Measurements from ENCODE around the gene DBNL. TPM values are rescaled to one million over a fixed set of nuclear protein-coding genes. Genes with fewer than 3 reads are reported as not detected.

DBNL gene
- polyA plus RNA-seq, 1 donor from 2014 or later, result 124 TPM

DNA sequence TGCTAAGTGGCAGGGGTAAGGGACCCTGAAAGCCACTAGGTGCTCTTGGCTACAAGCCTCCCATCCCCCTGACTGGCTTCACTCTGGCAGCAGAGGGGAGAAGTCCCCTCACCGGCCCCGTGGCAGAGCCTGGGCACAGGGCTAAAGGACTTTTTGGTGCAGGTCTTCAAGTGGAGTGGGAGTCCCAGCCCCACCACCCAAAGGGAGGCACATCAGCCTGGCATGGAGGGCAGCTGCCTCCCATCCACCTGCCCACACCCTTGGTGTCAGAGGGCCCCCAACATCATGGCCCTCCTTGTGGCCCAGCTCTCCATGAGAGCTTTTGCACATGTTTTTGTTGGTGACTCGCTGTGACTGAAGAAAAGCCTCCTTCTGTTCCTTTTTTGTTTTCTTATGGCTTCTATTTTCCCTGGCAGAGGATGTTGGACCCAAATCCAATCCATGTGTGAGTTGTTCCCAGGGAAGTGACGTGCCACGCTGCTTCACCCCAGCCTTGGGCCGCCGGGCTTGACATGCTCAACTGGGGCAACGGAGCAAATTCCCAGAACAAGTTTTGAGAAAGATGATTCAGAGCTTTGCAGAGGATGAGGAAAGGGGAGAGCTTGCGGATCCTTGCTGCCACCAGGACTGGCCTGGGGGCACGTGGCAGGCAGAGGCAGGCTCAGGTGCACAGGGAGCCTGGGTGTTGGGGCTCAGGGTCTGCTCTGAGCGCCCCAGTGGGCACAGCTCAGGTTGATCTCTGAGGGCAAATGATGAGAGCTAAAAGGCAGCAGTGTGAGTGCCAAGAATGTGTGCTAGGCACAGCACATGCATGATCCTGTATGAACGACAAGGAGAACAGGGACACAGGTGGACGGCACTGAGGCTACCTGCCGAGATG lies 57.7 kb downstream of the DBNL start:
- no peak for TF ChIP-seq MXI1 (conservative IDR thresholded peaks at IDR 0.05; ENCODE audit: poor library complexity, severe bottlenecking)
- TF ChIP-seq, protein P1, sequence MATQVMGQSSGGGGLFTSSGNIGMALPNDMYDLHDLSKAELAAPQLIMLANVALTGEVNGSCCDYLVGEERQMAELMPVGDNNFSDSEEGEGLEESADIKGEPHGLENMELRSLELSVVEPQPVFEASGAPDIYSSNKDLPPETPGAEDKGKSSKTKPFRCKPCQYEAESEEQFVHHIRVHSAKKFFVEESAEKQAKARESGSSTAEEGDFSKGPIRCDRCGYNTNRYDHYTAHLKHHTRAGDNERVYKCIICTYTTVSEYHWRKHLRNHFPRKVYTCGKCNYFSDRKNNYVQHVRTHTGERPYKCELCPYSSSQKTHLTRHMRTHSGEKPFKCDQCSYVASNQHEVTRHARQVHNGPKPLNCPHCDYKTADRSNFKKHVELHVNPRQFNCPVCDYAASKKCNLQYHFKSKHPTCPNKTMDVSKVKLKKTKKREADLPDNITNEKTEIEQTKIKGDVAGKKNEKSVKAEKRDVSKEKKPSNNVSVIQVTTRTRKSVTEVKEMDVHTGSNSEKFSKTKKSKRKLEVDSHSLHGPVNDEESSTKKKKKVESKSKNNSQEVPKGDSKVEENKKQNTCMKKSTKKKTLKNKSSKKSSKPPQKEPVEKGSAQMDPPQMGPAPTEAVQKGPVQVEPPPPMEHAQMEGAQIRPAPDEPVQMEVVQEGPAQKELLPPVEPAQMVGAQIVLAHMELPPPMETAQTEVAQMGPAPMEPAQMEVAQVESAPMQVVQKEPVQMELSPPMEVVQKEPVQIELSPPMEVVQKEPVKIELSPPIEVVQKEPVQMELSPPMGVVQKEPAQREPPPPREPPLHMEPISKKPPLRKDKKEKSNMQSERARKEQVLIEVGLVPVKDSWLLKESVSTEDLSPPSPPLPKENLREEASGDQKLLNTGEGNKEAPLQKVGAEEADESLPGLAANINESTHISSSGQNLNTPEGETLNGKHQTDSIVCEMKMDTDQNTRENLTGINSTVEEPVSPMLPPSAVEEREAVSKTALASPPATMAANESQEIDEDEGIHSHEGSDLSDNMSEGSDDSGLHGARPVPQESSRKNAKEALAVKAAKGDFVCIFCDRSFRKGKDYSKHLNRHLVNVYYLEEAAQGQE (IDR thresholded peaks at IDR 0.05; ENCODE audit: borderline replicate concordance), result no peak
- no peak for TF ChIP-seq SMC3 (conservative IDR thresholded peaks at IDR 0.05; ENCODE audit: poor library complexity)
- no peak for TF ChIP-seq EZH2 (IDR thresholded peaks at IDR 0.05; ENCODE audit: borderline replicate concordance, insufficient read depth, low read length, poor library complexity, severe bottlenecking)
- no peak for TF ChIP-seq TAF1 (IDR thresholded peaks at IDR 0.05; ENCODE audit: low read depth)
- TF ChIP-seq RAD21 (conservative IDR thresholded peaks at IDR 0.05), result no peak
- H3K4me3 ChIP-seq (ENCODE audit: low read length), result no peak overlapping the region
- H3K9me3 ChIP-seq (ENCODE audit: low read length), result no peaks in the 10 kb centered on the region
- no peaks in the 10 kb centered on the region for H3K36me3 ChIP-seq (ENCODE audit: insufficient read depth, low read length)
- H3K4me2 ChIP-seq (ENCODE audit: low read length), result no peak overlapping the region
- H3K27ac ChIP-seq (ENCODE audit: low read length), result no peak overlapping the region
- H3K27me3 ChIP-seq (ENCODE audit: insufficient read depth, low read depth, low read length), result peaks cover 19% of the 10 kb centered on the region
- H4K20me1 ChIP-seq (ENCODE audit: insufficient read depth), result no peaks in the 10 kb centered on the region
- no peaks in the 10 kb centered on the region for H3K9me2 ChIP-seq (ENCODE audit: insufficient read depth, low read length)
- H3K79me2 ChIP-seq (replicated peaks; ENCODE audit: insufficient read depth, low read length), result no peaks in the 10 kb centered on the region
- no peaks in the 10 kb centered on the region for H3F3A ChIP-seq (ENCODE audit: insufficient read depth, low read length, poor library complexity, severe bottlenecking)
- no peak overlapping the region for H3K9ac ChIP-seq (ENCODE audit: low read length)
- no peak overlapping the region for H2AFZ ChIP-seq (ENCODE audit: low read depth, low read length)

GRCh38 chr7:44102846-44103565 lies 58.5 kb downstream of the DBNL start:
- H3K9me2 ChIP-seq (ENCODE audit: insufficient read depth, low read length), result no peaks in the 10 kb centered on the region
- H3F3A ChIP-seq (ENCODE audit: insufficient read depth, low read length, poor library complexity, severe bottlenecking), result no peaks in the 10 kb centered on the region
- H2AFZ ChIP-seq (ENCODE audit: low read depth, low read length), result no peak overlapping the region
- no peak overlapping the region for H3K4me2 ChIP-seq (ENCODE audit: low read length)
- no peaks in the 10 kb centered on the region for H3K36me3 ChIP-seq (ENCODE audit: insufficient read depth, low read length)
- no peaks in the 10 kb centered on the region for H3K79me2 ChIP-seq (replicated peaks; ENCODE audit: insufficient read depth, low read length)
- no peaks in the 10 kb centered on the region for H3K9me3 ChIP-seq (ENCODE audit: low read length)
- H3K27me3 ChIP-seq (ENCODE audit: insufficient read depth, low read depth, low read length), result peaks cover 19% of the 10 kb centered on the region
- no peaks in the 10 kb centered on the region for H4K20me1 ChIP-seq (ENCODE audit: insufficient read depth)
- no peak overlapping the region for H3K4me3 ChIP-seq (ENCODE audit: low read length)
- H3K9ac ChIP-seq (ENCODE audit: low read length), result no peak overlapping the region
- TF ChIP-seq POLR2AphosphoS5 (IDR thresholded peaks at IDR 0.05), result no peak
- TF ChIP-seq EZH2 (IDR thresholded peaks at IDR 0.05; ENCODE audit: borderline replicate concordance, insufficient read depth, low read length, poor library complexity, severe bottlenecking), result no peak
- no peak for TF ChIP-seq SMC3 (conservative IDR thresholded peaks at IDR 0.05; ENCODE audit: poor library complexity)
- no peak overlapping the region for H3K27ac ChIP-seq (ENCODE audit: low read length)

GRCh38 chr7:44103566-44103922 lies 59.0 kb downstream of the DBNL start:
- TF ChIP-seq SMC3 (conservative IDR thresholded peaks at IDR 0.05; ENCODE audit: poor library complexity) (no peak), TAF1 (IDR thresholded peaks at IDR 0.05; ENCODE audit: low read depth) (no peak), EZH2 (IDR thresholded peaks at IDR 0.05; ENCODE audit: borderline replicate concordance, insufficient read depth, low read length, poor library complexity, severe bottlenecking) (no peak), EP300 (conservative IDR thresholded peaks at IDR 0.05; ENCODE audit: poor library complexity, severe bottlenecking) (no peak), RAD21 (conservative IDR thresholded peaks at IDR 0.05) (no peak), MXI1 (conservative IDR thresholded peaks at IDR 0.05; ENCODE audit: poor library complexity, severe bottlenecking) (no peak), POLR2AphosphoS5 (IDR thresholded peaks at IDR 0.05) (no peak)
- Histone ChIP-seq H3K9me2 (ENCODE audit: insufficient read depth, low read length) (no peaks in the 10 kb centered on the region), H3K4me2 (ENCODE audit: low read length) (no peak overlapping the region), H3K36me3 (ENCODE audit: insufficient read depth, low read length) (no peaks in the 10 kb centered on the region), H3K9ac (ENCODE audit: low read length) (no peak overlapping the region), H3F3A (ENCODE audit: insufficient read depth, low read length, poor library complexity, severe bottlenecking) (no peaks in the 10 kb centered on the region), H3K27ac (ENCODE audit: low read length) (no peak overlapping the region), H3K4me3 (ENCODE audit: low read length) (peak overlapping the region; percentile 28), H3K27me3 (ENCODE audit: insufficient read depth, low read depth, low read length) (peaks cover 19% of the 10 kb centered on the region), H3K9me3 (ENCODE audit: low read length) (no peaks in the 10 kb centered on the region), H2AFZ (ENCODE audit: low read depth, low read length) (no peak overlapping the region), H3K79me2 (replicated peaks; ENCODE audit: insufficient read depth, low read length) (no peaks in the 10 kb centered on the region), H4K20me1 (ENCODE audit: insufficient read depth) (no peaks in the 10 kb centered on the region)

All from neural cell (in vitro differentiated cells).